Liver (tissue), 9 donors: Measurements from ENCODE around the gene MICAL2. TPM values are rescaled to one million over a fixed set of nuclear protein-coding genes. Genes with fewer than 3 reads are reported as not detected.
"Not testable (repeated sequence)": the region's sequence is repeated elsewhere in the genome, so short reads cannot be mapped to it uniquely, and the experiment has no call there.

Experiments
- DNase-seq: peaks from one replicate; pipeline ENCODE4 v3.0.0-alpha.2; 2017; ENCODE audit warnings: low spot score
- H3K27ac ChIP-seq, 2 donors: one replicate each; pipeline ENCODE4 v1.7.0; 2013; ENCODE audit warnings: inconsistent platforms in 2 of 2, low read length in 2 of 2, control low read depth in 1 of 2, low read depth in 1 of 2, mild to moderate bottlenecking in 1 of 2
- H3K27me3 ChIP-seq, 4 donors: one replicate each; pipeline versions ENCODE4 v1.6.1 to v1.7.0; 2013; ENCODE audit warnings: low read length in 3 of 4, inconsistent platforms in 1 of 4, mild to moderate bottlenecking in 1 of 4, moderate library complexity in 1 of 4; ENCODE audit not compliant: control insufficient read depth in 4 of 4, insufficient read depth in 4 of 4
- H3K36me3 ChIP-seq, 4 donors: one replicate each; pipeline versions ENCODE4 v1.6.1 to v1.7.0; 2013; ENCODE audit warnings: low read length in 3 of 4, mild to moderate bottlenecking in 3 of 4, low read depth in 1 of 4, moderate library complexity in 1 of 4; ENCODE audit not compliant: control insufficient read depth in 4 of 4, insufficient read depth in 3 of 4
- H3K4me1 ChIP-seq, 4 donors: one replicate each; pipeline versions ENCODE4 v1.6.1 to v1.7.0; 2013; ENCODE audit warnings: low read length in 3 of 4, mild to moderate bottlenecking in 3 of 4, moderate library complexity in 1 of 4; ENCODE audit not compliant: control insufficient read depth in 4 of 4, insufficient read depth in 4 of 4
- H3K4me3 ChIP-seq, 3 donors: one replicate each; pipeline versions ENCODE4 v1.6.1 to v1.7.0; 2013; ENCODE audit warnings: low read length in 3 of 3, control low read depth in 1 of 3, low read depth in 1 of 3, mild to moderate bottlenecking in 1 of 3
- H3K9ac ChIP-seq, 2 donors: one replicate each; pipeline ENCODE4 v1.7.0; 2013; ENCODE audit warnings: low read length in 2 of 2, mild to moderate bottlenecking in 2 of 2, moderate library complexity in 2 of 2, control low read depth in 1 of 2, low read depth in 1 of 2
- H3K9me3 ChIP-seq, 4 donors: one replicate each; pipeline versions ENCODE4 v1.6.1 to v1.7.0; 2013; ENCODE audit warnings: low read length in 3 of 4; ENCODE audit not compliant: control insufficient read depth in 4 of 4
- ATF3 ChIP-seq: IDR thresholded peaks from 2 replicates; pipeline ENCODE4 v1.6.1; 2016; ENCODE audit warnings: antibody characterized with exemption
- CTCF ChIP-seq: fragments of 150-350 bp; IDR thresholded peaks from 2 replicates; pipeline ENCODE4 v1.5.1; 2017; ENCODE audit warnings: improper control_type of control experiment, low read depth, low read length; ENCODE audit not compliant: missing input control
- EGR1 ChIP-seq, 2 donors: IDR thresholded peaks; 2 replicates each; pipeline ENCODE4 v1.6.1; 2016 to 2018; ENCODE audit warnings: antibody characterized with exemption in 2 of 2, low read depth in 2 of 2
- GABPA ChIP-seq, 2 donors: IDR thresholded peaks in 1 of 2; conservative IDR thresholded peaks in 1 of 2; 2 replicates each; pipeline ENCODE4 v1.6.1; 2016; ENCODE audit warnings: antibody characterized with exemption in 2 of 2, mild to moderate bottlenecking in 1 of 2, moderate library complexity in 1 of 2
- HNF4G ChIP-seq: IDR thresholded peaks from 2 replicates; pipeline ENCODE4 v1.6.1; 2016; ENCODE audit warnings: antibody characterized with exemption
- NR2F2 ChIP-seq: IDR thresholded peaks from 2 replicates; pipeline ENCODE4 v1.6.1; 2016; ENCODE audit warnings: antibody characterized with exemption
- RAD21 ChIP-seq, 2 donors: IDR thresholded peaks; 2 replicates each; pipeline ENCODE4 v1.6.1; 2016; ENCODE audit warnings: antibody characterized with exemption in 2 of 2, mild to moderate bottlenecking in 2 of 2
- RXRA ChIP-seq, 2 donors: IDR thresholded peaks; 2 replicates each; pipeline ENCODE4 v1.6.1; 2017 to 2018; ENCODE audit warnings: antibody characterized with exemption in 2 of 2, mild to moderate bottlenecking in 1 of 2
- SP1 ChIP-seq: IDR thresholded peaks from 2 replicates; pipeline ENCODE4 v1.6.1; 2018; ENCODE audit warnings: antibody characterized with exemption, mild to moderate bottlenecking
- YY1 ChIP-seq: IDR thresholded peaks from 2 replicates; pipeline ENCODE4 v1.6.1; 2016; ENCODE audit warnings: antibody characterized with exemption, mild to moderate bottlenecking
- ZBTB33 ChIP-seq: IDR thresholded peaks from 2 replicates; pipeline ENCODE4 v1.6.1; 2016; ENCODE audit warnings: antibody characterized with exemption
- WGBS: extraction: QIAGEN DNeasy Blood & Tissue Kit; methylation state at CpG from one replicate; pipeline ENCODE4 v1.1.7; 2013; 5-methylcytosine and 5-hydroxymethylcytosine counted together
- polyA plus RNA-seq, 2 donors: library from polyadenylated mRNA; stranded (reverse) in 1 of 2; unstranded in 1 of 2; fragments of 200-250 nt in 1 of 2; fragments of >200 nt in 1 of 2; fragmentation: Nextera tagmentation in 1 of 2; extraction: Ambion mirVana in 1 of 2; gene quantifications; one replicate each; pipeline versions ENCODE4 v1.2.1 to v1.2.3, GENCODE V29; 2013 to 2015
- total RNA-seq, 2 donors: library from RNA; depleted of rRNA; stranded (reverse); fragments of >200 nt; gene quantifications; one replicate each; pipeline ENCODE4 v1.2.3, GENCODE V29; 2014
- donor health status: healthy.
- donor health status: healthy.
- donor health status: healthy.
- donor health status: healthy.
- donor health status: healthy.

The MICAL2 gene
- total and polyA plus RNA-seq, 4 donors: 17.5 to 113 (median 42.9) TPM

- not testable (repeated sequence) for H3K27ac ChIP-seq, H3K4me1 ChIP-seq, H3K36me3 ChIP-seq, H3K9ac ChIP-seq, H3K27me3 ChIP-seq, DNase-seq, H3K9me3 ChIP-seq, H3K4me3 ChIP-seq
- WGBS: 89% methylated on average over 3 of the region's 3 CpGs
These were observed 36.3 kb downstream of the MICAL2 start for GRCh38 chr11:12146678-12147077.

GRCh38 chr11:12147827-12148226 lies 37.4 kb downstream of the MICAL2 start:
- H3K9me3 ChIP-seq: no peaks in the 10 kb centered on the region
- TF ChIP-seq HNF4G: no peak
- TF ChIP-seq NR2F2: no peak
- no peak for TF ChIP-seq SP1
- no peak for TF ChIP-seq GABPA (IDR thresholded peaks at IDR 0.05 in 1 of 2, conservative IDR thresholded peaks at IDR 0.05 in 1 of 2)
- no peak for TF ChIP-seq YY1
- TF ChIP-seq EGR1 (IDR thresholded peaks at IDR 0.05; ENCODE audit: low read depth in 2 of 2): no peak
- TF ChIP-seq RAD21 (IDR thresholded peaks at IDR 0.05): no peak
- no peak for TF ChIP-seq ATF3
- H3K9ac ChIP-seq: no peak overlapping the region
- no peaks in the 10 kb centered on the region for H3K27me3 ChIP-seq
- WGBS: 85% methylated on average over 5 of the region's 5 CpGs
- H3K27ac ChIP-seq: no peak overlapping the region
- H3K4me1 ChIP-seq: no peaks in the 10 kb centered on the region
- no peak overlapping the region for H3K4me3 ChIP-seq
- no peak for DNase-seq
- peaks cover 0 to 4% (median 0%) of the 10 kb centered on the region in 4 donors for H3K36me3 ChIP-seq

- Histone ChIP-seq H3K4me1 (no peaks in the 10 kb centered on the region), H3K27ac (no peak overlapping the region), H3K9me3 (no peaks in the 10 kb centered on the region), H3K27me3 (no peaks in the 10 kb centered on the region), H3K4me3 (no peak overlapping the region), H3K9ac (no peak overlapping the region), H3K36me3 (peaks cover 0 to 4% (median 2%) of the 10 kb centered on the region in 4 donors)
- TF ChIP-seq NR2F2 (no peak), RXRA (IDR thresholded peaks at IDR 0.05) (no peak), ZBTB33 (no peak), CTCF (no peak)
- WGBS: 91% methylated on average over 3 of the region's 3 CpGs
- no peak for DNase-seq
These were observed 38.1 kb downstream of the MICAL2 start for GRCh38 chr11:12148466-12148865.
